Islet precursor cell (in vitro differentiated cells): ENCODE results near the gene BBS1.
"Not testable (repeated sequence)": the region's sequence is repeated elsewhere in the genome, so short reads cannot be mapped to it uniquely, and the experiment has no call there.

Experiments used
- DNase-seq: peaks from one replicate; pipeline ENCODE4 v3.0.0-alpha.2; 2018

Gene BBS1

DNA sequence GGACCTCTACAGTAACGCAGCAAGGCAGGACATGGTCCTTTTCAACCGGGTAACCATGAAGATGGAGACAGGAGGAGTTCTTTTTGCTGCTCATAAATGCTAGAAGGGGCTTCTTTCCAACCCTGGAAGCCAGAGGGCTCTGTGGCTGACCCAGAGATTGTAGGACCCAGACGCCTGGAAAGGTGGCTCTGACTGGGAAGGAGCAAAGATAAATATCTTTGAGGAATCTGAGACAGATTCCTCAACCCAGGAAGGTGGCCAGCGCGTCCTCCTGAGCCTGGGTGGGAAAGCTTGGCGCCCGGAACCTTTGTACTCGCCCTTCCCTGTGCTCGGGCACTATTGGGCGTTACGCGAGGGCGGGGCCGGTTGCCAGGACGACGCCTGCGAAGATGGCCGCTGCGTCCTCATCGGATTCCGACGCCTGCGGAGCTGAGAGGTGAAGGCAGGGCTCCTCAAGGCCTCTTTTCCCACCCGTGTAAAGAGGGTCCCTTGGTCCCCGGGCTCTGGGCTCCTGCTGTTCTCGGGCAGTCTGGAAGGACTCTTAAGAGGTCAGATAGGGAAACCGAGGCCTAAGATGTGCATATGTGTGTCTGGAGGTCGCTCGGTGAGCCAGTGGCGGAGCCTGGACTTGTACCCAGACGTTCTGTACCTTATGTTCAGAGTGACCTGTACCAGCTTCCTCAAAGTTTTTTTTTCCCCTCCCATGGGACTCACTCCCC lies at the start of gene BBS1:
BBS1 (plus strand) TSS at position 365 of the 719 bp plus-strand sequence; CDS start at position 390, 25 bp downstream.
- peak; percentile 94 for DNase-seq

DNA sequence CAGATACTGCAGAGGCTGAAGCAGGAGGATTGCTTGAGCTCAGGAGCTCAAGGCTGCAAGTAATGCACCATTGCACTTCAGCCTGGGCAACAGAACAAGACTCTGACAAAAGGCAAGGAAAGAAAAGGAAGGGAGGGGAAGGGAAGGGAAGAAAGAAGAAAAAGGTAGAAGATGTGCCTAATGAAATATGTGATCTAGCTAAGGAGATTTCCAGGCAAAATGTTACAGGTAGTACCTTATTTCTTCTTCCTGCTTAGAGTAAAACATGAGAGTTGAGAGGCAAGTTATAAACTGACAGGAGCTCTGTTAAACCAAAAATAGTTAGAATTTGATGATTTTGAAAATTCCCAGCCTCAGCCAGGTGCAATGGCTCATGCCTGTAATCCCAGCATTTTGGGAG lies 48.4 kb upstream of the BBS1 start:
- no peak for DNase-seq

- DNase-seq: no peak
Observed at GRCh38 chr11:66462911-66463310, 47.5 kb upstream of the BBS1 start.

DNA sequence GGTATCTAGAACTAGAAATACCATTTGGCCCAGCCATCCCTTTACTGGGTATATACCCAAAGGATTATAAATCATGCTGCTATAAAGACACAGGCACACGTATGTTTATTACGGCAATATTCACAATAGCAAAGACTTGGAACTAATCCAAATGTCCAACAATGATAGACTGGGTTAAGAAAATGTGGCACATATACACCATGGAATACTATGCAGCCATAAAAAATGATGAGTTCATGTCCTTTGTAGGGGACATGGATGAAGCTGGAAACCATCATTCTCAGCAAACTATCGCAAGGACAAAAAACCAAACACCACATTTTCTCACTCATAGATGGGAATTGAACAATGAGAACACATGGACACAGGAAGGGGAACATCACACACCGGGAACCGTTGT lies 46.3 kb upstream of the BBS1 start:
- DNase-seq: not testable (repeated sequence)

DNA sequence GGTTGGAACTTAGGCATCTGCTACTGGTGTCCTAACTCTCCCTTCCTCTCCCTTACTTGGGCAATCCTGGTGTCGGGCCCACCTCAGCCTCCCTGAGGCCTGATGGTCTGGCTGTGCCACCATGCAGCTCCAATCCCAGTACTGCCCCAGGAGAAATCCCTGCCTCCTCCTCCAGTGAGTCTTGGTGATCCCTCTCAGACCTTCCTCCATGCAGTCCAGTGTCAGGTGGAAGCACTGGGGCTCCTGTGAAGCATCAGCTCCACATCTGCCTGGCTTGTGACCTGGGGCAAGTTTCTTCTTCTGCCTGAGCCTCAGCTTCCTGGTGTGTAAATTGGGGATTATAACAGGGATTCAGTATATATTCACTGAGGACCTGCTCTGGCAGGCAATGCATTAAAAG lies 45.5 kb upstream of the BBS1 start:
- no peak for DNase-seq

DNA sequence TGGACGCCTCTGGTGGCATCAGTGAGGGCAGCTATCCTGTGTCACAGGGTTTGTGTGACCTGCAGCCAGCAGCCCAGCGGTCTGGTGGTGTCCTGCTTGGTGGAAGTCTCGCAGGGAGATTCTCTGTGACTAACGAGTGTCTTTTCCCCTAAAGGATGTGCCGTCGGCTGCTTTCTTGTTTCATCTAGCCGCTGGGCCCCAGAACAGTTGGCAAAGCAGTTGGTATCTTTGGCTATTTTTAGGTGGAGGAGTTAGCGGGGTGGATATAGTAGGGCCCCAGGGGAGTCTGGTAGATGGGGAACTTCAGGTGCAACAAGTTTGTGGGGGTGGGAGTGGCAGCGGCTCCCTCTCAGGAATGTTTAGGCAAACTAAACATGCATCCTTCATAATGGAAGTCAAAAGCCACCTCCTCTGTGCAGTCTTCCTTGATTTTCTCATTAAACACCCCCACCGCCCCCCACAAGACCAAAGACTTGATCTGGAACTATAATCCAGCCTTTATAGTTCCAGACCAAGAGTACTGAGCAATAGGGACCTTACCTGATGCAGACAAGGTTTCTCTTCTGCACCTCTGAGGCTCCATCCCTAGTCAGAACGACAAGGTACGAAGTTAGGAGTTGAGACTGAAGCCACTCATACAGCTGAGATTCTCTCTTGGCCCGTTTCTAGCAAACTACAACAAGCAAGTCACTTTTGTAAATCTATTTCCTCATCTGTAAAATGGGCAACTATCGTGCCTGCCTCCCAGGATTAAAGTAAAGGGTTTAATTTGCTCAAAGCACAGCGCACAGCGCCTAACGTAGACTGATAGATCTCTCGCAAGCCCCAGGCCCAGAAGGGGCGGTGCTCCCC lies 44.8 kb upstream of the BBS1 start:
- no peak for DNase-seq

DNA sequence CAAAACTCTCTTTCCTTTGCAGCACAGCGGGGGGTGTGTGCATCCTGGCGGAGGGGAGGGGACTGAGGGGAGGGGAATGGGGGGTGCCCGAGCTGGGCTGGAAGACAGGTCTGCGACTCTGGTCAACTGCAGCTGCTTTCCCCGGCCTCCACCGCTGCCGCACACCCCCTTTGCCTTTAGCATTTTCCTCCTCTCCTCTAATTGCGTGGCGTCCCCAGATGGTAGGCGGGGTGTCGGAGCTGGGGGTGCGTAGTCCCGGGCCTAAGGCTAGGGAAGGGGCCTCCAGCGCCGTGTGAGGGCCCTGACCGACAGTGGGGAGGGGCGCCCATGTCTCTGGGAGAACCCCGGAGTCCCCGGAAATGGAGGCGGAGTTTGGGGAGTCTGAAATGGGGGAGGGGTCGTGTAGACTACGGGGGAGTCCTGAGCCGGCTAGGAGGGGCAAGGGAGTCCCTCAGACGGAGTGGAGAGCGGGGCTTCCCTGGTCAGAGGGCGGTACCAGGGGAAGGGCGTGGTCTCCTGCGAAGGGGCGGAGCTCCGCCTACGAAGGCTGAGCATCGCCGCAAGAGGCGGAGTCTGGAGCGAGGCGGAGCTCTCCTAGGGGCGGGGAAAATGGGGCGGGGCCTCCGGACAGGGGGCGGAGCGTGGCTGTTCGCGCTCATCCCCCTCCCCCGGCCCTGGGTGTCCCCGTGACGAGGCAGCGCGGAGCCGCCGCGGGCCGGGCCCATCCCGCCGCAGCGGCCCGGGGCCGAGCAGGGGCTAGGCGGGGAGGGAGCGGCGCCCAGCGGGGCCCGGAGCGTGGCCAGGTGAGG lies 44.0 kb upstream of the BBS1 start, which contains the start of gene PELI3:
PELI3 (plus strand) TSS at position 681 of the 809 bp plus-strand sequence. CDS start 1,224 bp downstream, outside the sequence.
- peak; percentile 96 for DNase-seq

DNA sequence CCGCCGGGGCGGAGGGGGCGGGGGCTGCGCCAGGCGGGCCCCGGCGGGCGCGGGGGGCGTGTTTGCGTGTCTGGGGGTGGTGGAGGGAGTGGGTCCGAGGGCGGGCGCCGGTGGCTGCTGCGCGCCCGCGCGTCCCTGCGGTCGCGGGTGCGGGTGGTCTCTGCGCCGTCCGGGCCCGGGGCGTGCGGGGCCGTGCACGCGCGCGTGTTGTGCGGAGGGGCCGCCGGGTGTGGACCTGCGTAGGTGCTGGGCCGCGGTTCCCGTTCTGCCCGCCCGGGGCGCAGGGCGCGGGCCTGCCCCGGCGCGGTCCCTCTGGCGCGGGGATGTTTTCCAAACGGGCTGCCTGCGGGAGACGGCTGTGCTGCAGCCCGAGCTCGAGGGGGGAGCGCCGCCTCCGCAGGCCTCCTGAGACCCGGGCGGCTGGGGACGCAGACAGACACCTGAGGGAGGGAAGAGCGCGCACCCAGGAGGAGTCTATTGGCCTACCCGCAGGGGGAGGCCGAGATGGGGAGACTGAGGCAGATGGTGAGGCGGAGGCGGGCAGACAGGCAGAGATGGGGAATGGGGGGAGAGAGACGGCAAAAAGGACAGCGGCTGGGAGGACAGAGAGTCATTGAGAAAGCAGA lies 43.3 kb upstream of the BBS1 start:
- peak; percentile 68 for DNase-seq

GRCh38 chr11:66467756-66468155 lies 42.7 kb upstream of the BBS1 start:
- DNase-seq: no peak

- no peak for DNase-seq
Observed at GRCh38 chr11:66468691-66469090, 41.7 kb upstream of the BBS1 start.

GRCh38 chr11:66469441-66469840 lies 41.0 kb upstream of the BBS1 start:
- DNase-seq: no peak

DNA sequence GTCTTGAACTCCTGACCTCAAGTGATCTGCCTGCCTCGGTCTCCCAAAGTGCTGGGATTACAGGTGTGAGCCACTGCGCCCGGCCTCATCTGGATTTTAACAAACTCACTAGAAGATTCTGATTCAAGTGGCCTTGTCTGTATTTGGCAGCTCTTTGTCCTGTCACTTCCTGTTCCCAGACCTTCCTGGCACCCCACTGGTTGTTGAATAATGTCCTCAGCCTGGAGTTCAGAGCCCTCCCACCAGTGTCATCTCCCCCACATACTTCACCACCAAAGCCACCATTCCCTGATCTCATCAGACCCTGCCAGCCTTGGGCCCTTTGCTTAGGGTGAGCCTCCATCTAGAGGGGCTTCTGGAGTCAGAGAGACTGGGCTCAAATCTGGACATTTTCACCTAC lies 40.4 kb upstream of the BBS1 start:
- no peak for DNase-seq

DNA sequence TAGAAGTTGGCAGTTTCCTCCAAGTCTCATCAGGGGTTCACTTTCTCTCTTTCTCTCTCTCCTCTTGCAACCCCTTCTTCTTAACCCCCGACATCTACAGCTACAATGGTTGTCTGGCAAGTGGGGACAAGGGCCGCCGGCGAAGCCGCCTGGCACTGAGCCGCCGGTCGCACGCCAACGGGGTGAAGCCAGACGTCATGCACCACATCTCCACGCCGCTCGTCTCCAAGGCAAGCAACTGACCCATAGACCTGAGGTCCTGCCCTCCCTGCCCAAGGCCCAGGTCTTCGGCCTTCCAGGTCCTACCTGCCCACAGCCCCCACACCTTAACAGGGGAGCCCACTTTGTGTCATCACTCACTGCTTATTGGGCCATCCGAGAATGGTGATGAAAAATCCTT lies 39.3 kb upstream of the BBS1 start:
- no peak for DNase-seq

DNA sequence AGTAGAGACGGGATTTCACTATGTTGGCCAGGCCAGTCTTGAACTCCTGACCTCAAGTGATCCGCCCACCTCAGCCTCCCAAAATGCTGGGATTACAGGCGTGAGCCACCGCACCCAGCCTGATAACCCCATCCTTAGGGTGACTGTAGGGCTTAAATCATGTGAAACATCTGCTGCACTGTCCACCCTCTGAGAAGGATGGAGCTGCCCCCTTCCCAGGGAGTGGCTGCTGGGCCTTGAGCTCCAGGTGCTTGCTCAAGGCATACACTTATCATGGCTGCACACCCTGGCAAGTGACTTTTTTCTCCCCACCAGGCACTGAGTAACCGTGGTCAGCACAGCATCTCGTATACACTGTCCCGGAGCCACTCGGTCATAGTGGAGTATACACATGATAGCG lies 38.4 kb upstream of the BBS1 start:
- no peak for DNase-seq

DNA sequence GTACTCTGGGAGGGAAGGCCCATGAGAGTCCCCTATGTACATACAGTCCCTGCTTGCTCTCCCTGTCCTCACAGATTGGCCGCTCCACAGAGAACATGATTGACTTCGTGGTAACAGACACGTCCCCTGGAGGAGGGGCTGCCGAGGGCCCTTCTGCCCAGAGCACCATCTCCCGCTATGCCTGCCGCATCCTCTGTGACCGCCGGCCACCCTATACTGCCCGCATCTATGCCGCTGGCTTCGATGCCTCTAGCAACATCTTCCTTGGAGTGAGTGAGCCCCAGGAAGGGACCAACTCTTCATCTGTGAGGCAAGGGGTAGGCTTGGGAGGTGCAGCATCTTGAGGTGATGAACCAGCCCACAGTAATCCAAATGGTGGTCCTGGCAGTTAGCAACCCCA lies 37.3 kb upstream of the BBS1 start:
- DNase-seq: no peak

DNA sequence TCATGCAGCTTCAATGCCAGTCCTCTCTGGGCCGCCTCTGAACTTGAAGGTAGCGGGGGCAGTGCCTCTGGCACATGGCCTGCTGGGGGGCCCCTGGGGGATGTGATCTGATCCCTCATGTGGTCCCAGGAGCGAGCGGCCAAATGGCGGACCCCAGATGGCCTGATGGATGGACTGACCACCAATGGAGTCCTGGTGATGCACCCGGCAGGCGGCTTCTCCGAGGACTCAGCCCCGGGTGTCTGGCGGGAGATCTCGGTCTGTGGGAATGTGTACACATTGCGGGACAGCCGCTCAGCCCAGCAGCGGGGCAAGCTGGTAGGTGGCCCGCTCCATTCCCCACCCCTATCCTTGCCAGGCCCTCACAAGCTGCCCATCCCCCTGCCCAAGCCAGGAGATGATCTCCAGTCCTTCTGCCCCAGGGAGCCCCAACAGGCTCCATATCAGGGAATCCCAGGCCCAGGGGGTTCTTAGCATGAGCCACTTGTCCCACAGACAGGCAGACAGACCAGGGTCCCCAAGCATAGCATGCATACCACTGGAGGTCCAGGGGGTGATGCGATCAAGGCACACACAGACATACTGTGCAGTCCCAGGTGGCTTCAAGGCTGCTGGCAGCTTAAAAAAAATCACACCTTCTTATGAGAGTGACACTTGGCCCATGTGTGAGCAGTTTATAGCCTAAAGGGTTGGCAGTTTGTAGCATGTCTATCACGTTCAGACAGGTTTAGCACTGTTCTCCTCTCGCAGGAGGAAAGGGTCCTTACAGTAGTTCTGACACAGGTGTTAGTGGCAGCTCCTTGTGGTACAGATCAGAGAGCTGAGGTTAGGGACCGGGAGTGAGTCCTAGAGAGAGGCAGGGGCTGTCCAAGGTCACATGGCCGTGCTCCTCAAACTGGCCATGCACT lies 36.6 kb upstream of the BBS1 start:
- DNase-seq: no peak

GRCh38 chr11:66475349-66476172 lies 34.9 kb upstream of the BBS1 start:
- DNase-seq: no peak

DNA sequence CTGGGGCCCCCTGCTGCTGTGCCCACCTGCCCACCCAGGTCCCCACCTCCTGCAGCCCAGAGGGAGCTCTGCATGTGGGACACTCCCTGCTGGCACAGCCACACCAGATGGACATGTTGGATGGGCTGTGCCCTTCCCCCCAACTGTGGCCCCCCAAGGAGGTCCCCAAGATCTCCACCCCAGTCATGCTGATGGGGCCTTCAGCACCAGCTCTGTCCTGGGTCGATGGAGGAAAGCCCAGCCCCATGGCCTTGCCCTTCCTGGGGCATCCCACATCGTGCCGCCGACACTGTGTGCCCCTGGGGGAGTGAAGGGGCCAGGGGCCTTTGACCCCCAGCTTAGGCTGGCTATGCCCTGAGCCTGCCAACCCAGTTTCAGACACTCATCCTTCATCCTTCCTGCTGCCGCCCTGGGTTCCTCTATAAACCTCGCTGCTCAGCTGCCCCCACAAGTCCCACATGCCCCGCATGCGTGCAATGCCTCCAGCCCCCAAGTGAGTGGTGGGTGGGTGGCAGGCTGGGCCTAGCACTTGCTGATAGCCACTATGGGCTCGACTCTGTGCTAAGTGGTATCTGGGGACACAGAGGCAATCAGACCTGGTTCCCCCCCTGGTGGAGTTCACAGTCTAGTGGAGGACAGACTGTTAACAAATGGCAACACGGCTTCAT lies 34.1 kb upstream of the BBS1 start:
- DNase-seq: no peak

GRCh38 chr11:66476841-66477251 lies 33.6 kb upstream of the BBS1 start:
- no peak for DNase-seq
